A673 (cell line): ENCODE results near the gene SIGLEC8. TPM values are rescaled to one million over a fixed set of nuclear protein-coding genes. Genes with fewer than 3 reads are reported as not detected.
A peak's percentile ranks its signal among the peaks of the same experiment; 100 is the strongest.

ENCODE experiments used
- BruUV-seq: library from RNA; stranded (reverse); fragments of 400-500 nt; replicated peaks from 2 replicates; lab custom pipeline; 2021; lab: Mats Ljungman, UMichigan
- CTCF ChIA-PET: fragments of 300-600 bp; sonication (Branson Sonifier 250); formaldehyde crosslinking; loops from one replicate; lab custom pipeline; 2022; ENCODE audit warnings: antibody characterized with exemption; lab: Charles Lee
- POLR2A ChIA-PET: fragments of 300-600 bp; sonication (Branson Sonifier 250); formaldehyde crosslinking; loops from one replicate; lab custom pipeline; 2022; ENCODE audit warnings: antibody characterized with exemption; ENCODE audit not compliant: low non-redundant PET; lab: Charles Lee
- DNase-seq: peaks from one replicate; pipeline ENCODE4 v3.0.0-alpha.2; 2015; ENCODE audit warnings: low spot score
- H3K27ac ChIP-seq: fragments of 200-600 bp; sonication (generic); 2 replicates; pipeline ENCODE4 v1.5.1; 2016; ENCODE audit warnings: mixed run types, low read depth, mild to moderate bottlenecking, mixed read lengths, antibody characterized with exemption, low read length; ENCODE audit not compliant: poor library complexity, severe bottlenecking
- H3K27me3 ChIP-seq: fragments of 200-600 bp; sonication (generic); replicated peaks from 2 replicates; pipeline ENCODE4 v1.6.1; 2017; ENCODE audit warnings: mixed run types, low read depth, mild to moderate bottlenecking, mixed read lengths, antibody characterized with exemption, low read length; ENCODE audit not compliant: insufficient read depth, poor library complexity
- H3K36me3 ChIP-seq: fragments of 200-600 bp; sonication (generic); 2 replicates; pipeline ENCODE4 v1.6.1; 2016; ENCODE audit warnings: mixed run types, mild to moderate bottlenecking, mixed read lengths, antibody characterized with exemption, low read length; ENCODE audit not compliant: insufficient read depth, poor library complexity, severe bottlenecking
- H3K4me1 ChIP-seq: fragments of 200-600 bp; sonication (generic); 2 replicates; pipeline ENCODE4 v1.6.1; 2017; ENCODE audit warnings: mixed run types, mild to moderate bottlenecking, mixed read lengths, antibody characterized with exemption, low read length; ENCODE audit not compliant: insufficient read depth, poor library complexity, severe bottlenecking
- H3K4me3 ChIP-seq: fragments of 200-600 bp; sonication (generic); 2 replicates; pipeline ENCODE4 v1.5.1; 2016; ENCODE audit warnings: low read depth, mixed run types, mild to moderate bottlenecking, mixed read lengths, low read length; ENCODE audit not compliant: poor library complexity, severe bottlenecking
- H3K9me3 ChIP-seq: fragments of 200-600 bp; sonication (generic); 2 replicates; pipeline ENCODE4 v1.6.1; 2016; ENCODE audit warnings: mixed run types, low read depth, mild to moderate bottlenecking, mixed read lengths, antibody characterized with exemption, low read length; ENCODE audit not compliant: poor library complexity, severe bottlenecking
- EZH2 ChIP-seq: fragments of 200-600 bp; sonication (generic); IDR thresholded peaks from 2 replicates; pipeline ENCODE4 v1.6.1; 2017; ENCODE audit warnings: borderline replicate concordance, low read depth, mild to moderate bottlenecking, mixed read lengths, antibody characterized with exemption, low read length; ENCODE audit not compliant: poor library complexity, severe bottlenecking
- intact Hi-C: fragments of 100-400 bp; cut with micrococcal nuclease; formaldehyde crosslinking; loops from one replicate; pipeline ENCODE4 v1.10.0; 2022; ENCODE audit not compliant: unreplicated experiment
- total RNA-seq: library from RNA; stranded (reverse); gene quantifications from 2 replicates; pipeline ENCODE4 v1.2.3, GENCODE V29; 2021
- TF ChIP-seq, protein P1 (sequence below): fragments of 300-800, 200-600 bp; sonication (generic); conservative IDR thresholded peaks from 2 replicates; pipeline ENCODE4 v1.5.1; 2017; ENCODE audit warnings: low read depth, mild to moderate bottlenecking, antibody characterized with exemption, low read length, moderate library complexity, mixed read lengths

SIGLEC8 gene
- total RNA-seq, 1 experiment from 2014 or later = not detected

GRCh38 chr19:51488491-51488890, 30.2 kb upstream of the SIGLEC8 start:
- Histone ChIP-seq H3K9me3 (no peaks in the 10 kb centered on the region), H3K27me3 (peaks cover 57% of the 10 kb centered on the region), H3K4me3 (no peak overlapping the region), H3K27ac (no peak overlapping the region), H3K36me3 (no peaks in the 10 kb centered on the region), H3K4me1 (no peaks in the 10 kb centered on the region)
- DNase-seq = no peak
- CTCF ChIA-PET = no interaction called here
- intact Hi-C loops = no loop called here
- no TSS peak for BruUV-seq
- POLR2A ChIA-PET = no interaction called here
- no peak for TF ChIP-seq EZH2
- TF ChIP-seq, protein P1, sequence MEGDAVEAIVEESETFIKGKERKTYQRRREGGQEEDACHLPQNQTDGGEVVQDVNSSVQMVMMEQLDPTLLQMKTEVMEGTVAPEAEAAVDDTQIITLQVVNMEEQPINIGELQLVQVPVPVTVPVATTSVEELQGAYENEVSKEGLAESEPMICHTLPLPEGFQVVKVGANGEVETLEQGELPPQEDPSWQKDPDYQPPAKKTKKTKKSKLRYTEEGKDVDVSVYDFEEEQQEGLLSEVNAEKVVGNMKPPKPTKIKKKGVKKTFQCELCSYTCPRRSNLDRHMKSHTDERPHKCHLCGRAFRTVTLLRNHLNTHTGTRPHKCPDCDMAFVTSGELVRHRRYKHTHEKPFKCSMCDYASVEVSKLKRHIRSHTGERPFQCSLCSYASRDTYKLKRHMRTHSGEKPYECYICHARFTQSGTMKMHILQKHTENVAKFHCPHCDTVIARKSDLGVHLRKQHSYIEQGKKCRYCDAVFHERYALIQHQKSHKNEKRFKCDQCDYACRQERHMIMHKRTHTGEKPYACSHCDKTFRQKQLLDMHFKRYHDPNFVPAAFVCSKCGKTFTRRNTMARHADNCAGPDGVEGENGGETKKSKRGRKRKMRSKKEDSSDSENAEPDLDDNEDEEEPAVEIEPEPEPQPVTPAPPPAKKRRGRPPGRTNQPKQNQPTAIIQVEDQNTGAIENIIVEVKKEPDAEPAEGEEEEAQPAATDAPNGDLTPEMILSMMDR = no peak

DNA sequence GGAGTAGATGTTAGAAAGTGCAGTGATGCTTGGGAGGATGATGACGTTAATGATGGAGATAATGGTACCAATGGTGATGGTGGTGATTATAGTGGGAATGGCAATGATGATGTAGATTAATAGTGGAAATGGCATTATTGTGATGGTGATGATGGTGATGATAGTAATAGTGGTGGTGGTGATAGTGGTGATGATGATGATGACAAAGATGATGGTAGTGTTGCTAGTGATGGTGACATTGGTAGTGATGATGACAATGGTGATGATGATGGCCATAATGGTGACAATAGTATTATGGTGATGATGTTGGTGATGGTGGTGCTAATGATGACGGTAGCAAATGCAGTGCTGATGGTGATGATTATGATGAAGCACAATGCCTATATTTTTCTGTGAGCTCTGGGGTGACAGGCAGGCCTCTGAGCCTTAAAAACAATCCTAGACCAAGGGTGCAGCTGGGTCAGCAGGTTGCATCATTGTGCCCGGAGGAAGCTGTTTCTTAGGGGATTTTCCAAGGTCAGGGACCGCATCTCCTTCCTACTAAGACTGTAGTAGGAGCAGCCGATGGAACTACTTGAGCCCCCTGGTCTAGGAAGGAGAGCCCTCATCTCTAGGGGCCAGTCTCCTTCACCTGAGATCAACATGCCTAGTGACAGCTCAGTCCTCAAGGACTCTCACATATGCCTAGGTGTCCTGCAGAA, 27.9 kb upstream of the SIGLEC8 start:
- intact Hi-C loops = no loop called here
- no peak for TF ChIP-seq EZH2
- TF ChIP-seq, protein P1 = no peak
- Histone ChIP-seq H3K27me3 (peaks cover 40% of the 10 kb centered on the region), H3K4me1 (no peaks in the 10 kb centered on the region), H3K36me3 (no peaks in the 10 kb centered on the region), H3K27ac (no peak overlapping the region), H3K4me3 (no peak overlapping the region), H3K9me3 (no peaks in the 10 kb centered on the region)
- DNase-seq = no peak
- ChIA-PET POLR2A (no interaction called here), CTCF (no interaction called here)
- no TSS peak for BruUV-seq

DNA sequence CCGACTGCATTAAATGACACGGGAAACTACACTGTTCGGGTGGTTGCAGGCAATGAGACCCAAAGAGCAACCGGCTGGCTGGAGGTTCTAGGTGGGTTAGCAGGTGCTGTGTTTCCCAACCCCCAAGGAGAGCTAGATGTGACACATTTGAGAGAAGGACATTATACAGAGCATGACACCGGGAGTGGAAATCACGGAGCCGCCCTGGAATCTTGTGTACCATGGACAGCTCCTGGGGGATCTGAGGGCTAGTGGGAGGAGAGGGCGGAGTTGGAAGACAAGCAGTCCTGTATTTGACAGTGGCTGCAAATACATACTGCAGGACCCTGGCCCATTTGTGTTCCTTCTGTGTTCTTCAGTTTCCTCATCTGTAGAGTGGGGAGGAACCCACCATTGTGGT, 22.3 kb upstream of the SIGLEC8 start:
- no peaks in the 10 kb centered on the region for H3K9me3 ChIP-seq
- CTCF ChIA-PET = interaction anchor here (1.0 kb wide), 1 partner anchor 8 kb away, joined by 5 read pairs; no protein-coding TSS in a partner anchor
- peak; percentile 51 for DNase-seq
- H3K36me3 ChIP-seq = no peaks in the 10 kb centered on the region
- TF ChIP-seq EZH2 = no peak
- TF ChIP-seq, protein P1 = no peak
- intact Hi-C loops = no loop called here
- H3K4me1 ChIP-seq = no peaks in the 10 kb centered on the region
- no peak overlapping the region for H3K4me3 ChIP-seq
- H3K27me3 ChIP-seq = peaks cover 34% of the 10 kb centered on the region
- H3K27ac ChIP-seq = no peak overlapping the region
- POLR2A ChIA-PET = no interaction called here
- BruUV-seq = no TSS peak
